PFSK-1 (cell line): Measurements from ENCODE around the gene CD163L1.

Experiments
- FOXP2 ChIP-seq: optimal IDR thresholded peaks from 2 replicates; pipeline ENCODE3; 2011; ENCODE audit warnings: borderline replicate concordance, control low read depth, inconsistent platforms; ENCODE audit not compliant: insufficient read depth; ENCODE audit errors: extremely low read length, extremely low read depth
- POLR2AphosphoS5 ChIP-seq: IDR thresholded peaks from 2 replicates; pipeline ENCODE4 v1.6.1; 2012; ENCODE audit warnings: low read depth, mild to moderate bottlenecking, control low read depth, low read length, moderate library complexity
- SIN3A ChIP-seq: IDR thresholded peaks from 2 replicates; pipeline ENCODE4 v1.6.1; 2012; ENCODE audit warnings: mild to moderate bottlenecking, low read length, moderate library complexity, borderline replicate concordance; ENCODE audit not compliant: insufficient read depth
- TAF1 ChIP-seq: IDR thresholded peaks from 2 replicates; pipeline ENCODE4 v1.6.1; 2012; ENCODE audit warnings: low read length, control low read depth, borderline replicate concordance; ENCODE audit not compliant: insufficient read depth
- TF ChIP-seq, protein P1 (sequence below), 2 experiments: IDR thresholded peaks; 2 replicates each; pipeline versions ENCODE4 v1.6.1 to v1.8.0; 2011 to 2012; ENCODE audit warnings: low read depth in 2 of 2, low read length in 2 of 2, control low read depth in 1 of 2, inconsistent platforms in 1 of 2, mild to moderate bottlenecking in 1 of 2, moderate library complexity in 1 of 2; ENCODE audit not compliant: insufficient read depth in 1 of 2

CD163L1 gene

DNA sequence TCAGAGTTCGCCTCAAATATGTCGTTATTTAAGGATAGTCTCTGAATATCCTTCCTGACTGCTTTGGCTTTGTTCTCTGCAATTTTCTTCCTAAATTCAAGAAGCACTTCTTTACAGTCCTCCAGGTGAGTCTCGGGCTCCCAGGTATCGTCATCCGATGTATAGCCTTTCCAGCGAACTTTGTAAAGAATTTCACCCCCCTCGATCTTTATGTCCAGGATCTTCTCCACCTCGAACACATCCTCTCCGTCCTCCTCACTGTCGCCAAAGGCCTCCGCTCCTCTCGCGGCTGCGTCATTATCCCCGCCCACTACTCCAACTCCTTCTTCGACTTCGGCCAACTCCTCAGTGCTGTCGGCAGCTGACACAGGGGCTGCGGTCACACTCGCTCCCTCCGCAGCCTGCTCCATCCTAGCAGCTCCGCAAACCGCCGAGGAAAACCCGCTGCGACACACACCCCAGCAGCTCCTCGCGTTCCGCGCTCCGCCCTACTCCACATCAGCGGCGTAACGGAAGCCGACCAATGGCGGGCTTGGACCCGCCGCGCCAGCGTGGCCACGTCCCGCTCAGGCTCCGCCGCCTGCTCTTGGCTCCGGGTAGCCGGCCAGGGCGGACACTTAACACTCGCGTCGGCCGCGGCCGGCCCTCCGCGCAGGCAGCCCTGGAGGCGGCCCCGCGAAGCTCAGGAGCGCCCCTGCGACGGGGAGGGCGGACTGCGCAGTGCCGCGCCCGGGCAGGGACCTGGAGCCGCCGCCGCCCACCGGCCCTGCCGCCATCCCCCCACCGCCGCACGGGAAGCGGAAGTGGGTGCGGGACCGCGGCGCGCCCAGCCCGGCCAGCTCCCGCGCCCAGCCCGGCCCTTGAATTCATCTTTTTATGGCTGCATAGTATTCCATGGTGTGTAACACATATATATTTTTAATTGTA, 4.1 kb downstream of the CD163L1 start:
- TF ChIP-seq FOXP2 (no peak), SIN3A (no peak), TAF1 (no peak), POLR2AphosphoS5 (no peak)
- TF ChIP-seq, protein P1, sequence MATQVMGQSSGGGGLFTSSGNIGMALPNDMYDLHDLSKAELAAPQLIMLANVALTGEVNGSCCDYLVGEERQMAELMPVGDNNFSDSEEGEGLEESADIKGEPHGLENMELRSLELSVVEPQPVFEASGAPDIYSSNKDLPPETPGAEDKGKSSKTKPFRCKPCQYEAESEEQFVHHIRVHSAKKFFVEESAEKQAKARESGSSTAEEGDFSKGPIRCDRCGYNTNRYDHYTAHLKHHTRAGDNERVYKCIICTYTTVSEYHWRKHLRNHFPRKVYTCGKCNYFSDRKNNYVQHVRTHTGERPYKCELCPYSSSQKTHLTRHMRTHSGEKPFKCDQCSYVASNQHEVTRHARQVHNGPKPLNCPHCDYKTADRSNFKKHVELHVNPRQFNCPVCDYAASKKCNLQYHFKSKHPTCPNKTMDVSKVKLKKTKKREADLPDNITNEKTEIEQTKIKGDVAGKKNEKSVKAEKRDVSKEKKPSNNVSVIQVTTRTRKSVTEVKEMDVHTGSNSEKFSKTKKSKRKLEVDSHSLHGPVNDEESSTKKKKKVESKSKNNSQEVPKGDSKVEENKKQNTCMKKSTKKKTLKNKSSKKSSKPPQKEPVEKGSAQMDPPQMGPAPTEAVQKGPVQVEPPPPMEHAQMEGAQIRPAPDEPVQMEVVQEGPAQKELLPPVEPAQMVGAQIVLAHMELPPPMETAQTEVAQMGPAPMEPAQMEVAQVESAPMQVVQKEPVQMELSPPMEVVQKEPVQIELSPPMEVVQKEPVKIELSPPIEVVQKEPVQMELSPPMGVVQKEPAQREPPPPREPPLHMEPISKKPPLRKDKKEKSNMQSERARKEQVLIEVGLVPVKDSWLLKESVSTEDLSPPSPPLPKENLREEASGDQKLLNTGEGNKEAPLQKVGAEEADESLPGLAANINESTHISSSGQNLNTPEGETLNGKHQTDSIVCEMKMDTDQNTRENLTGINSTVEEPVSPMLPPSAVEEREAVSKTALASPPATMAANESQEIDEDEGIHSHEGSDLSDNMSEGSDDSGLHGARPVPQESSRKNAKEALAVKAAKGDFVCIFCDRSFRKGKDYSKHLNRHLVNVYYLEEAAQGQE (IDR thresholded peaks at IDR 0.05; ENCODE audit: insufficient read depth in 1 of 2, low read depth in 2 of 2, low read length in 2 of 2) = no peak

DNA sequence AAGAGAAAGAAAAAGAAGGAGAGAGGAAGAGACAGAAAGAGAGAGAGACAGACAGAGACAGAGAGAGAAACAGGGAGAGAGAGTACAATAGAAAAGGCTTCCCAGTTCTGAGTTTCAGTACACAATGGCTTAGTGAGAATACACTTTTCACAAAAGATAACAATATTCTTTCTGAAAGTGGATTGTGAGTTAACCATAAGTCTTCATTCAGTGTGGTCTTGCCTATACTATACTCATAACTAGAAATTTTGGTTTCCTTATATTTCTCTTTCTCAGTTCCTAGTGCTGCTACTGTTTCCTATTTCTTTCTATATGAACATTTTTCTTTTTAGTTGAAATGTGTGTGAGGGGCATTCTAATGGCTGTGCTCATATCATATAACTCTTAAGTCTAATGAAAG, 9.3 kb downstream of the CD163L1 start:
- TF ChIP-seq POLR2AphosphoS5 (no peak), FOXP2 (no peak), TAF1 (no peak), SIN3A (no peak)
- TF ChIP-seq, protein P1 (IDR thresholded peaks at IDR 0.05; ENCODE audit: insufficient read depth in 1 of 2, low read depth in 2 of 2, low read length in 2 of 2) = no peak

DNA sequence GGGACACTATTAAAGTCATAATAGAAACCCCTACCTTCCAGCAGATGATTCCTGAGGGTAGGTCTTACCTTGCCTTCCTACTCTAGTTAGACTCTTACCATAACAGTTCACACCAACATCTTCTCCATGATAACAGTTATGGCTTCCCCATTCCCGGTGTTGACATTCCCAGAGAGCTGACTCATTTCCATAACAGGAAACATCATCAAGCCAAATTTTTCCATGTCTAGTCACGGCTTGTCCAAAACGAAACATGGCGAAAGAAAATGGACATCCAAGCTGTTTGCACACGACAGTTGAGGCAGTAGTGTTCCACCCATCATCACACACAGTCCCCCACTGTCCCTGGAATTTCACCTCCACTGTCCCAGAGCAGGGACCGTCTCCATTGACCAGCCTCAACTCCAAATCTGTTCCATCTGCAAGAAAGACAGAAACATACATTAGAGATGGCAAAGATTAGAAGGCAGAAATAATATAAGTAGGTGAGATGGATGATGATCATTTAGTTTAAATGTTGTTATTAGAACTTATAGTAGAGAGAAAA, 10.6 kb downstream of the CD163L1 start:
- TF ChIP-seq SIN3A (no peak), TAF1 (no peak), FOXP2 (no peak), POLR2AphosphoS5 (no peak)
- TF ChIP-seq, protein P1 (IDR thresholded peaks at IDR 0.05; ENCODE audit: insufficient read depth in 1 of 2, low read depth in 2 of 2, low read length in 2 of 2) = no peak

DNA sequence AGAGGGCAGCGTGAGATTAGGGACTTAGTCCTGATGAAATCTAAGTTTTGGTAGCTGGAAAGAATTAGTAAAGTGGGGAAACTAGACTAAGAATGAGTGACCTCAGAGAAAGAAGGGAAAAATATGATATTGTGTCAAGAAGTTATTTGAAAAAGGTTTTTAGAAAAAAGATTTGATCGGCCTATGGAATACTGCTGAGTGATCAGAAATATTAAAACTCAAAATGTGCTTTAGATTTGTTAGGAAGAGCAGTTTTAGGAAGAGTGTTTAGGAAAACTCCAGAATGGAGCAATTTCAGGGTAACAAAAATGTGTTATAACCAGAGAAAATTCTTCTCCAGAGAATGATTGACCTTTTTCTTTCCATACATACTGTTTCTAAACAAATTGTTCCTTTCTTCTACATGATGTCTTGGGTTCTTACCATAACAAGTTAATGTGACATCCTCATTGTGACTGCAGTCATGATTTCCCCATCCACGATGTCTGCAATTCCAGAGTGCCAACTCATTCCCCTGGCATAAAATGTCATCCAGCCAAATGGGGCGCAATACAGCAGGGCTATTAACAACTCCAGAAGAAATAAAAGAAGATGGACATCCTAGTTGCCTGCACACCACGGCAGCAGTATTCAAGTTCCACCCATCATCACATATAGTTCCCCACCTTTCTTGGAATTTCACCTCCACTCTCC, 11.8 kb downstream of the CD163L1 start:
- TF ChIP-seq TAF1 (no peak), SIN3A (no peak), FOXP2 (no peak), POLR2AphosphoS5 (no peak)
- TF ChIP-seq, protein P1 (IDR thresholded peaks at IDR 0.05; ENCODE audit: insufficient read depth in 1 of 2, low read depth in 2 of 2, low read length in 2 of 2) = no peak
